GM12878 (cell line): Measurements from ENCODE around the gene ASH1L.

Experiments
- BCL11A ChIP-seq: IDR thresholded peaks from 2 replicates; pipeline ENCODE4 v1.6.1; 2011; ENCODE audit warnings: low read depth, low read length
- CEBPZ ChIP-seq: fragments of 150-350 bp; IDR thresholded peaks from 2 replicates; pipeline ENCODE4 v1.6.1; 2016; ENCODE audit warnings: low read depth, low read length
- MAX ChIP-seq: IDR thresholded peaks from 2 replicates; pipeline ENCODE4 v1.6.1; 2012; ENCODE audit warnings: low read depth, low read length, improper control_type of control experiment
- MEF2A ChIP-seq: IDR thresholded peaks from 2 replicates; pipeline ENCODE4 v1.6.1; 2011; ENCODE audit warnings: low read depth, mild to moderate bottlenecking, low read length, moderate library complexity; ENCODE audit not compliant: insufficient read depth
- MYC ChIP-seq: IDR thresholded peaks from 2 replicates; pipeline ENCODE4 v1.6.1; 2011; ENCODE audit warnings: mild to moderate bottlenecking, low read length, moderate library complexity, inconsistent platforms; ENCODE audit not compliant: insufficient read depth, insufficient replicate concordance, insufficient read length, severe bottlenecking
- POLR2A ChIP-seq: IDR thresholded peaks from 2 replicates; pipeline ENCODE4 v1.6.1; 2011; ENCODE audit warnings: low read depth, mild to moderate bottlenecking, low read length
- STAT3 ChIP-seq: IDR thresholded peaks from 2 replicates; pipeline ENCODE4 v1.6.1; 2011; ENCODE audit warnings: low read depth, low read length, improper control_type of control experiment
- ZBTB33 ChIP-seq: fragments of 450-650 bp; IDR thresholded peaks from 2 replicates; pipeline ENCODE4 v1.6.1; 2017; ENCODE audit warnings: mild to moderate bottlenecking

- TF ChIP-seq BCL11A = no peak
- TF ChIP-seq CEBPZ = no peak
- no peak for TF ChIP-seq MEF2A
- no peak for TF ChIP-seq MAX
- TF ChIP-seq POLR2A = no peak
- no peak for TF ChIP-seq ZBTB33
- no peak for TF ChIP-seq STAT3
- TF ChIP-seq MYC = no peak
These were observed 90.0 kb downstream of the ASH1L start for GRCh38 chr1:155472491-155473083.
